HEK293 (cell line): ENCODE measurements around the gene IL17C.

Experiments
- CTCF ChIA-PET: fragments of 350-600 bp; formaldehyde crosslinking; extraction: SDS; loops from one replicate; lab custom pipeline; 2021; ENCODE audit warnings: antibody characterized with exemption; lab: Yijun Ruan, JAX
- POLR2A ChIA-PET: fragments of 300-600 bp; formaldehyde crosslinking; extraction: SDS; loops from one replicate; lab custom pipeline; 2020; ENCODE audit warnings: antibody characterized with exemption, inconsistent platforms; lab: Yijun Ruan, JAX
- H3K27ac ChIP-seq: fragments of 200-500 bp; sonication (Bioruptor generic); 2 replicates; pipeline ENCODE4 v1.5.1; 2014; ENCODE audit warnings: low read depth, low read length, control low read depth, inconsistent platforms; ENCODE audit errors: extremely low read depth
- H3K36me3 ChIP-seq, 2 experiments: fragments of 200-500 bp in 1 of 2; sonication (Bioruptor generic) in 1 of 2; 1 replicate in 1 of 2; 2 replicates in 1 of 2; pipeline ENCODE4 v1.5.1; 2014 to 2017; ENCODE audit warnings: inconsistent platforms in 2 of 2, low read length in 2 of 2; ENCODE audit not compliant: control insufficient read depth in 2 of 2, insufficient read depth in 1 of 2
- H3K4me1 ChIP-seq: fragments of 200-500 bp; sonication (Bioruptor generic); 2 replicates; pipeline ENCODE4 v1.5.1; 2014; ENCODE audit warnings: mild to moderate bottlenecking, low read length, inconsistent platforms; ENCODE audit not compliant: control insufficient read depth, insufficient read depth
- H3K4me3 ChIP-seq: 2 replicates; pipeline ENCODE4 v1.5.1; 2011; ENCODE audit warnings: low read depth, mild to moderate bottlenecking, control low read depth, low read length, moderate library complexity
- H3K9me3 ChIP-seq: fragments of 200-500 bp; sonication (Bioruptor generic); 2 replicates; pipeline ENCODE4 v1.5.1; 2014; ENCODE audit warnings: low read depth, low read length, inconsistent platforms; ENCODE audit not compliant: control insufficient read depth, insufficient read depth
- BCL11A ChIP-seq: fragments of 450-650 bp; formaldehyde crosslinking; IDR thresholded peaks from 2 replicates; pipeline ENCODE4 v1.5.1; 2016; ENCODE audit warnings: low read depth, missing biosample characterization, missing genetic modification characterization
- ELK4 ChIP-seq: IDR thresholded peaks from 2 replicates; pipeline ENCODE4 v1.6.1; 2011; ENCODE audit warnings: mild to moderate bottlenecking, low read depth, low read length, borderline replicate concordance
- GLI4 ChIP-seq: fragments of 450-650 bp; formaldehyde crosslinking; IDR thresholded peaks from 2 replicates; pipeline ENCODE4 v1.5.1; 2016; ENCODE audit warnings: missing biosample characterization, missing genetic modification characterization
- GLIS1 ChIP-seq: fragments of 450-650 bp; formaldehyde crosslinking; IDR thresholded peaks from 2 replicates; pipeline ENCODE4 v1.5.1; 2016; ENCODE audit warnings: missing biosample characterization, missing genetic modification characterization
- GLIS2 ChIP-seq: fragments of 450-650 bp; formaldehyde crosslinking; IDR thresholded peaks from 2 replicates; pipeline ENCODE4 v1.5.1; 2016; ENCODE audit warnings: missing biosample characterization, missing genetic modification characterization
- HIC1 ChIP-seq: fragments of 450-650 bp; formaldehyde crosslinking; IDR thresholded peaks from 2 replicates; pipeline ENCODE4 v1.5.1; 2016; ENCODE audit warnings: missing biosample characterization, missing genetic modification characterization
- KLF17 ChIP-seq: fragments of 450-650 bp; formaldehyde crosslinking; IDR thresholded peaks from 2 replicates; pipeline ENCODE4 v1.5.1; 2016; ENCODE audit warnings: missing biosample characterization, missing genetic modification characterization
- PATZ1 ChIP-seq: fragments of 450-650 bp; formaldehyde crosslinking; IDR thresholded peaks from 2 replicates; pipeline ENCODE4 v1.5.1; 2016; ENCODE audit warnings: missing biosample characterization, missing genetic modification characterization
- SP3 ChIP-seq: fragments of 450-650 bp; formaldehyde crosslinking; IDR thresholded peaks from 2 replicates; pipeline ENCODE4 v1.5.1; 2016; ENCODE audit warnings: missing biosample characterization, missing genetic modification characterization
- ZBTB20 ChIP-seq: fragments of 450-650 bp; formaldehyde crosslinking; IDR thresholded peaks from 2 replicates; pipeline ENCODE4 v1.5.1; 2016; ENCODE audit warnings: missing biosample characterization, missing genetic modification characterization
- ZIC2 ChIP-seq: fragments of 450-650 bp; formaldehyde crosslinking; IDR thresholded peaks from 2 replicates; pipeline ENCODE4 v1.5.1; 2016; ENCODE audit warnings: missing biosample characterization, missing genetic modification characterization
- ZNF10 ChIP-seq: fragments of 450-650 bp; formaldehyde crosslinking; IDR thresholded peaks from 2 replicates; pipeline ENCODE4 v1.5.1; 2017; ENCODE audit warnings: missing biosample characterization, missing genetic modification characterization
- ZNF274 ChIP-seq, 2 experiments: fragments of 200-500 bp in 1 of 2; fragments of 450-650 bp in 1 of 2; sonication (Bioruptor generic) in 1 of 2; formaldehyde crosslinking in 1 of 2; IDR thresholded peaks; 2 replicates each; pipeline versions ENCODE4 v1.5.1 to v1.6.1; 2014 to 2016; ENCODE audit warnings: borderline replicate concordance in 1 of 2, inconsistent platforms in 1 of 2, low read length in 1 of 2, missing biosample characterization in 1 of 2, missing genetic modification characterization in 1 of 2
- ZNF335 ChIP-seq: fragments of 450-650 bp; formaldehyde crosslinking; conservative IDR thresholded peaks from 2 replicates; pipeline ENCODE4 v1.5.1; 2016; ENCODE audit warnings: missing biosample characterization, missing genetic modification characterization
- ZNF610 ChIP-seq: fragments of 450-650 bp; formaldehyde crosslinking; IDR thresholded peaks from 2 replicates; pipeline ENCODE4 v1.5.1; 2016; ENCODE audit warnings: missing biosample characterization, missing genetic modification characterization, borderline replicate concordance
- ZNF660 ChIP-seq: fragments of 450-650 bp; IDR thresholded peaks from 2 replicates; pipeline ENCODE4 v1.5.1; 2018; ENCODE audit warnings: missing biosample characterization, mild to moderate bottlenecking, missing genetic modification characterization
- ZNF76 ChIP-seq: fragments of 450-650 bp; formaldehyde crosslinking; IDR thresholded peaks from 2 replicates; pipeline ENCODE4; 2016; ENCODE audit warnings: low read depth, missing biosample characterization, missing genetic modification characterization, borderline replicate concordance

IL17C gene

GRCh38 chr16:88651276-88651988 is 13.1 kb downstream of the IL17C start:
- peaks cover 7% of the 10 kb centered on the region; the same call in 1 of the 2 replicates for H3K4me1 ChIP-seq
- H3K9me3 ChIP-seq = no peaks in the 10 kb centered on the region
- H3K36me3 ChIP-seq = peaks cover 0 to 20% of the 10 kb centered on the region in 2 experiments; a peak in 2 of 3 replicates
- peak overlapping the region; percentile 75 for H3K4me3 ChIP-seq
- no peak overlapping the region; the same call in 1 of the 2 replicates for H3K27ac ChIP-seq
- ChIA-PET POLR2A (no interaction called here), CTCF (no interaction called here)
- TF ChIP-seq ZIC2 (peak; percentile 67), ZNF76 (tag by site-specific recombination) (0 out of 2 replicates have a peak, but pooled peaks have one; percentile 38), ZNF335 (tag by site-specific recombination) (peak; percentile 92), HIC1 (tag by site-specific recombination) (peak; percentile 21; the same call in 1 of the 2 replicates), BCL11A (tag by site-specific recombination) (peak; percentile 52; the same call in 1 of the 2 replicates), GLIS2 (tag by site-specific recombination) (peak; percentile 80), GLI4 (tag by site-specific recombination) (no peak), KLF17 (tag by site-specific recombination) (0 out of 2 replicates have a peak, but pooled peaks have one; percentile 23), PATZ1 (tag by site-specific recombination) (peak; percentile 45; the same call in 1 of the 2 replicates), ZNF660 (tag by site-specific recombination) (0 out of 2 replicates have a peak, but pooled peaks have one; percentile 7), ZNF610 (tag by site-specific recombination) (no peak), ELK4 (no peak), GLIS1 (peak; percentile 90), ZBTB20 (peak; percentile 30; the same call in 1 of the 2 replicates), ZNF274 (IDR thresholded peaks at IDR 0.05; ENCODE audit: low read length) (no peak), ZNF274 (tag by site-specific recombination; IDR thresholded peaks at IDR 0.05; ENCODE audit: borderline replicate concordance) (no peak), SP3 (tag by site-specific recombination) (peak; percentile 22; the same call in 1 of the 2 replicates), ZNF10 (tag by site-specific recombination) (peak; percentile 65; the same call in 1 of the 2 replicates)
- TF ChIP-seq, all 188 proteins: peak for 13
